ENCODE measurements around the gene GEMIN7. TPM values are rescaled to one million over a fixed set of nuclear protein-coding genes. Genes with fewer than 3 reads are reported as not detected.

GEMIN7 gene
- total and polyA plus RNA-seq, 12 donors, result 4.0 to 29.0 (median 16.3) TPM

- Histone ChIP-seq H3K27ac (peak overlapping the region; percentile 82 to 99 (median 97)), H3K4me3 (peak overlapping the region in 1 of 4 donors; percentile 40), H3K9me3 (replicated peaks in 1 of 3) (no peaks in the 10 kb centered on the region), H3K27me3 (no peaks in the 10 kb centered on the region), H3K36me3 (replicated peaks in 1 of 2) (no peaks in the 10 kb centered on the region), H3K4me1 (replicated peaks in 1 of 2) (peaks cover 78 to 98% of the 10 kb centered on the region in 2 donors)
- intact Hi-C loops (cut with DNase I), result no loop called here
- WGBS, 4 donors, result 23 to 33% (median 27%) methylated on average over 15 of the region's 15 CpGs
- DNase-seq, result peak; percentile 58 to 92 (median 80)
- peak in 3 of 6 experiments; percentile 2 to 18 (median 17) for TF ChIP-seq CTCF (IDR thresholded peaks at IDR 0.05)
- TF ChIP-seq POLR2A (IDR thresholded peaks at IDR 0.05), result peak in 1 of 2 donors; percentile 60
These were observed 19.7 kb downstream of the GEMIN7 start for GRCh38 chr19:45098521-45099466.

- Histone ChIP-seq H3K4me1 (replicated peaks in 1 of 2) (peaks cover 70 to 96% of the 10 kb centered on the region in 2 donors), H3K27me3 (no peaks in the 10 kb centered on the region), H3K4me3 (peak overlapping the region in 1 of 4 donors; percentile 28), H3K27ac (peak overlapping the region; percentile 82 to 99 (median 97)), H3K9me3 (replicated peaks in 1 of 3) (no peaks in the 10 kb centered on the region), H3K36me3 (replicated peaks in 1 of 2) (no peaks in the 10 kb centered on the region)
- DNase-seq, result peak; percentile 73 to 91 (median 88)
- no peak for TF ChIP-seq CTCF (IDR thresholded peaks at IDR 0.05)
- TF ChIP-seq POLR2A (IDR thresholded peaks at IDR 0.05), result peak; percentile 39 to 90
- WGBS, 4 donors, result 31 to 58% (median 45%) methylated on average over 16 to 25 of the region's 25 CpGs
- intact Hi-C loops (cut with DNase I), result no loop called here
These were observed 20.6 kb downstream of the GEMIN7 start for GRCh38 chr19:45099467-45100191.

- Histone ChIP-seq H3K4me3 (peak overlapping the region in 1 of 4 donors; percentile 28), H3K36me3 (replicated peaks in 1 of 2) (no peaks in the 10 kb centered on the region), H3K4me1 (replicated peaks in 1 of 2) (peaks cover 64 to 95% of the 10 kb centered on the region in 2 donors), H3K27me3 (no peaks in the 10 kb centered on the region), H3K9me3 (replicated peaks in 1 of 3) (no peaks in the 10 kb centered on the region), H3K27ac (peak overlapping the region; percentile 82 to 99 (median 97))
- 40 to 58% (median 50%) methylated on average over 2 to 3 of the region's 3 CpGs for WGBS, 4 donors
- intact Hi-C loops (cut with DNase I), result no loop called here
- peak in 4 of 7 donors; percentile 42 to 52 (median 47) for DNase-seq
- TF ChIP-seq POLR2A (IDR thresholded peaks at IDR 0.05) (no peak), CTCF (IDR thresholded peaks at IDR 0.05) (no peak)
These were observed 21.1 kb downstream of the GEMIN7 start for GRCh38 chr19:45100201-45100600.

- DNase-seq, result peak in 3 of 7 donors; percentile 47 to 66 (median 62)
- H3K9me3 ChIP-seq (replicated peaks in 1 of 3), result no peaks in the 10 kb centered on the region
- intact Hi-C loops (cut with DNase I), result no loop called here
- peak overlapping the region; percentile 82 to 99 (median 97) for H3K27ac ChIP-seq
- H3K36me3 ChIP-seq (replicated peaks in 1 of 2), result no peaks in the 10 kb centered on the region
- 52 to 73% (median 60%) methylated on average over 8 of the region's 8 CpGs for WGBS, 4 donors
- peaks cover 61 to 90% of the 10 kb centered on the region in 2 donors for H3K4me1 ChIP-seq (replicated peaks in 1 of 2)
- no peak for TF ChIP-seq CTCF (IDR thresholded peaks at IDR 0.05)
- TF ChIP-seq POLR2A (IDR thresholded peaks at IDR 0.05), result no peak
- no peak overlapping the region for H3K4me3 ChIP-seq
- H3K27me3 ChIP-seq, result no peaks in the 10 kb centered on the region
These were observed 21.8 kb downstream of the GEMIN7 start for GRCh38 chr19:45100846-45101252.

Data from adrenal gland (tissue), 12 donors.